Cardiac septum (tissue), 1 donor: ENCODE results near the gene SRGN. TPM values are rescaled to one million over a fixed set of nuclear protein-coding genes. Genes with fewer than 3 reads are reported as not detected.
"Not testable (repeated sequence)": the region's sequence is repeated elsewhere in the genome, so short reads cannot be mapped to it uniquely, and the experiment has no call there.

Source experiments
- DNase-seq: peaks from one replicate; pipeline ENCODE4 v3.0.0-alpha.2; 2020; ENCODE audit warnings: low spot score
- intact Hi-C: fragments of 100-400 bp; cut with DNase I; formaldehyde crosslinking; loops from one replicate; pipeline ENCODE4 v1.14.0; 2022
- total RNA-seq: library from RNA; stranded (reverse); fragmentation: NEBNext Ultra II Directional; extraction: Animal tissue kit (Norgen Biotek cat#: 25700); gene quantifications from one replicate; pipeline ENCODE4 v1.2.1, GENCODE V29; 2021
- donor health status: DM: no; HTN: no; CAD: no.

The SRGN gene
- total RNA-seq, 1 donor from 2014 or later = 52.1 TPM

DNA sequence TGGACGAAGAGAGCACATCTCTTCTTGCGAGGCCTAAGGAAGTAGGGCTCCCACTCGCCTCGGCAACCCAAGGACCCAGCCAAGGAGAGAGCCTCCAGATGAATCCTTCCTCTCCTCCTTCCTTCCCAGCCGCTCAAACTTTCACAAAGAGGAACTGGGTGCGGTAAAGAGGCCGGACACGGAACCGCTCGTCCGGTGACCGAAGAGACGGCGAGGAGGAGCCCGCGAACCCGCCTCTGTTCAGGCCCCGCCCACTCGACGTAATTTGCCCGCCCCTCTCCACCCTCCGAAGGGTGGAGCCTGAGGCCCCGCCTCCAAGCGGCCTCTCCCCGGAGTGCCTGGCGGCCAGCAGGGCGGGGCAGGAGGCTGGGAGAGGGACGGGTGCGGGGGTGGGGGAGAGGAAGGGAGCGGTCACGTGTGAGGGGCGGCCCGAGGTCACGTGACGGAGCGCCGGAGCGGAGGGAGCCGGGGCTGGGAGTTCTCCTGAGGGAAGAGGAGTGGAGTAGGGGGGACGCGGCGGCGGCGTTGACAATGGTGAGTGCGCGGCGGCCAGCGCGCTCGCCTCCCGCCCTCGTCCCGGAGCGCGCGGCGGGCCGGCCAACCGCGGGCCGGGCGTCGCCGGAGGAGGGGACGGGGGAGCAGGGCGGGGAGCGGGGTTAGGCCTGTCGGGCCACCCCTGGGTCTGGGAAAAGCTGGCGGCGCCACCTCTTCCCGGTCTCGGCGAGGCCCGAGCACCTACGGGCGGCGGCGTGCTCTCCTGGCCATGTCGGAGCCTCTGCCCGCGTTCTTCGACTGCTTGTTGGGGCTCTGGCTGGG, 36.1 kb downstream of the SRGN start, which contains the start of gene VPS26A:
Gene VPS26A, plus strand, starts transcription at position 432 of the 816 bp plus-strand sequence. Its CDS starts 100 bp downstream, at position 532.
- intact Hi-C loops = loop anchor here (5.0 kb wide), 1 partner anchor 53 kb away; no protein-coding TSS in a partner anchor
- peak; percentile 100 for DNase-seq

DNA sequence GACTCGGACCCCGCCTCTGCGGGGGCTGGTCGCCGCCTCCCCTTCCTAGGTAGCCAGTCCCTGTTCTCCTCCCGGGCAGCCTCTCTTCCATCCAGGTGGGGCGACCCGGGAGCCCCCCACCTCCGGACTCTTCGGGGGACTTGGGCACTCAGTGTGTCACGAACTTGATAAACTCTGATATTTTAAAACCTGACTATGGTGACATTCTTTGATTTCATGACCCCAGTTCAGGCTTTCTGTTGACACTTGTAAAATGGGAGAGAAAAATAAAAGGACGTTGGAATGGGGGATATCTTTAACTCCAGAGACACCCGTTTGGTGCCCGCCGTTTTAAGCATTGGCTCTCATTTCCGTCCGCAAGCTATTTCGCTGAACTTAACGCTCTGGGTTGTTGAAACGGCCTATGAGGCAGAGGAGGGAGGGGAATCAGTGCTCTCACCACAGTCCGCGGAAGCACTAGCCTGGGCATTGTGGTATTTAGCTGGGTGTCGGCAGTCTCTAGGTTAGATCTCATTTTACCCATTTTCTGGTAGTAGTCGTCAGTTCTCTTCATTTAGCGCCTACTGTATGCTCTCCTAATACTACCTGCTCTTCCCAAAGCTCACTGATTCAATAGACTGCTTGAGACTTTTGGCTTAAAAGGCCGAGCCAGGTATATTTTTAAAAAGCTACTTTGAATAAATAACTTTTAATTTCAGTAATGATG, 36.8 kb downstream of the SRGN start:
- intact Hi-C loops = loop anchor here (5.0 kb wide), 1 partner anchor 53 kb away; no protein-coding TSS in a partner anchor
- DNase-seq = no peak

DNA sequence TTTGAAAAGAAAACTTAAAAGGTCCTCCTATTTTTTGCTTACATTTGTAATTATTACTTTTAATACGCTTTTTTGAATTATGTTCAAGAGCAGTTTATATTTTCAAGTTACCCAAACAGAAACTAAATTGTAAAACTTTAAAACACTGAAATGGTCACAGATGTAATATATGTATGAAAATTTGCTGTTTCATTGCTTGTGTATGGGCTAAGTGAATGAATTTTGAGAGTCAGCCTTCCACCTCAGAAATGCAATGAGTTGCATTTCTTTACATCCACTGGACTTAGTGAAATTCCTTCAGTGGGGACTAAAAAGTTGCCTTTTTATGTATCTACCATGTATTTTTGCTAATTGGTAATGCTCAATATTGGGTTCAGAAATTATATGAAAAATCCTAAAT, 37.7 kb downstream of the SRGN start:
- no peak for DNase-seq
- intact Hi-C loops = no loop called here

DNA sequence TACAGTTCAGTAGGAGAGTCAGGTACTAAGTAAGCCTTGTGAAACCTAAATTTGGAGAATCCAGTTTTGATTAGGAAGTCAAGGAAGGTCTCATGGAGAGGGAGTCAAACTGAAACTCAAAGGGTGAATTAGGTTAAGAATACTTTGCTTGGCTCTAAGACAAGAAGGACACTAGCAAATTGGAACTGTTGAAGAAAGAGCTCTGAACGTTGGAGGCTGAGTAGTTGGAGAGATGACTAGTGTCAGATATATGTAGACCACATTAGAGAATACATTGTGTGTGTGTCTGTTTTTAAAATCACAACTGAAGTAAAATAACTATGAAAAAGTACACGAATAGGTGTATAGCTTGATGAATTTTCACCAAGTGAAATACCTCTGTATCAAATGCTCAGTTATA, 42.3 kb downstream of the SRGN start:
- no peak for DNase-seq
- intact Hi-C loops = no loop called here

DNA sequence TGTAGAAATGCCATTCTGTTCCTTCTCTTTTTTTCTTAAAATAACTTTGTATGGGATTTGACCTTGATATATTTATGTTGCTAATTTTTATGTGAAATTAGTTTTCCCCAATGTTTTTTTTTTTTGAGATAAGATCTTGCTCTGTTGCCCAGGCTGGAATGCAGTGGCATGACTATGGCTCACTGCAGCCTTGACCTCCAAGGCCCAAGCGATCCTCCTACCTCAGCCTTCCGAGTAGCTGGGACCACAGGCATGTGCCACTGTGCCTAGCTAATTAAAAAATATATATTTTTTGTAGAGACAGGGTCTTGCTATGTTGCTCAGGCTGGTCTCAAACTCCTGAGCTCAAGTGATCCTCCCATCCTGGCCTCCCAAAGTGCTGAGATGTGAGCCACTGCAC, 52.1 kb downstream of the SRGN start:
- no peak for DNase-seq
- intact Hi-C loops = no loop called here

DNA sequence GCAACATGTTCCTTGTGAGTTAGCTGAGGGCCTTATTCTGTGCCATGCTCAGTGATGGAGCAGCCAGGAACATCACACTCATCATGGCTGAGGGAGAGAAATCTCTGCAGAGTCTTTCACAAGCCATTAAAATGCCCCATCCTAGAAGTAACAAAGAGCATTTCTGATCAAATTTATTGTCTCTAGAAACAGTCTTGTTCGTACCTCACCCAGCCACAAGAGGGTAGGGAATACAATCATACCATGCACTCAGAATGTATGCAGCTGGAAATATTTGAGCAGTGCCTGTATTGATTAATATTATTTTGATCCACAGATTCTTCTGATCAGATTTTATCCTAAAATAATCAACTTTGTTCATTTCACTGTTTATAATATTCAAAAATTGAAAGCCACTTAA, 53.4 kb downstream of the SRGN start:
- intact Hi-C loops = no loop called here
- DNase-seq = no peak

DNA sequence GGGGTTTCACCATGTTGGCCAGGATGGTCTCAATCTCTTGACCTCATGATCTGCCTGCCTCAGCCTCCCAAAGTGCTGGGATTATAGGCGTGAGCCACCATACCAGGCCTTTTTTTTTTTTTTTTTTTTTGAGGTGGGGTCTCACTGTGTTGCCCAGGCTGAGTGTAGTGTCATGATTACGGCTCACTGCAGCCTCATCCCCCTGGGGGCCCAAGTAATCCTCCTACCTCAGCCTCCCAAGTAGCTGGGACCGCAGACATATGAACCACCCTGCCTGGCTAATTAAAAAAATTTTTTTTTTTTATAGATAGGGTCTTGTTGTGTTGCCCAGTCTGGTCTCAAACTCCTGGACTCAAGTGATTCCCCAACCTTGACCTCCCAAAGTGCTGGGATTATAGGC, 54.2 kb downstream of the SRGN start:
- intact Hi-C loops = not testable (repeated sequence)

DNA sequence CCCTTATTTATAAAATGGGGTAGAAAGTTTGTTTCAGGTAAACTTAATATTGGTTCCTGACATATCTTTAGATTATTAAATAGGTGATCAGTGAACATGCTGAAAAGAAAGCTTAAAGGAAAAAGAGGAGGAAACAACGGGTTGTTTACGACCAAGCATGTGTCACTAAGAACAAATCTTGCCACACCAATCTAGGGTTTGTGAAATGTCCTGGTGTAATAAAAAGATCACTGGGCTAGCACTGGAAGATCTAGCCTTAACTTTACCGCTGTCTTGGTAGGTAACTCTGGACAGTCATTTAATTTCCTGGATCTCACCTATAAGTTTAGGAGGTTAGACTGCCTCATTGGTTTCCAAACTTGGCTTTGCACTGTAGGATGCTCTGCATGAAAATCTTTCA, 55.1 kb downstream of the SRGN start:
- intact Hi-C loops = no loop called here
- no peak for DNase-seq

More for the DNA sequence above, 54.2 kb downstream of the SRGN start:
- DNase-seq = not testable (repeated sequence)

DNA sequence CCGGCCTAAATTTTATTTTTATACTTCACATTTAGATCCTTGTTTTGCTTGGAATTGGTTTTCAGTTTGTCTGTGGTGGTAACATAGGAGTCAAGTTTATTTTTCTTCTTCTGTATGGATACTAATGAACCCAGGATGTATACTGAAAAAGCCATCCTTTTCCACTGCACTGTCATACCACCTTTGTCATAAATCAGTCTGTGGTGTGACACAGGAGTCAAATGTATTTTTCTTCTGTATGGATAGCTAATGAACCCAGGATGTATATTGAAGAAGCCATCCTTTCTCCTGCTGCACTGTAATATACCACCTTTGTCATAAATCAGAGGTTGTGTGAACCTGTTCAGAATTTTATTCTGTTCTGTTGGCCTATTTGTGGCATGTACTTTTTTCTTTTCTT, 57.4 kb downstream of the SRGN start:
- intact Hi-C loops = no loop called here
- no peak for DNase-seq

DNA sequence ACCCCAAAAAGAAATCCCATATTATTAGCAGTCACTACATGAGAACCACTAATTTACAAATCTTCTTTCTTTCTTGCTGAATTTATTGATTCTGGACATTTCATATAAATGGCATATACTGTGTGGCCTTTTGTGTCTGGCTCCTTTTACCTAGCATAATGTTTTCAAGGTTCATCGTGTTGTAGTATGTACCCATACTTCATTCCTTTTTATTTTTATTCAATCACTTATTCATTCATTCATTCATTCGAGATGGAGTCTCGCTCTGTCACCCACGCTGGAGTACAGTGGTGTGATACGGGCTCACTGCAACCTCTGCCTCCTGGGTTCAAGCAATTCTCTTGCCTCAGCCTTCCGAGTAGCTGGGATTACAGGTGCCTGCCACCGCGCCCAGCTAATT, 58.0 kb downstream of the SRGN start:
- no peak for DNase-seq
- intact Hi-C loops = no loop called here

DNA sequence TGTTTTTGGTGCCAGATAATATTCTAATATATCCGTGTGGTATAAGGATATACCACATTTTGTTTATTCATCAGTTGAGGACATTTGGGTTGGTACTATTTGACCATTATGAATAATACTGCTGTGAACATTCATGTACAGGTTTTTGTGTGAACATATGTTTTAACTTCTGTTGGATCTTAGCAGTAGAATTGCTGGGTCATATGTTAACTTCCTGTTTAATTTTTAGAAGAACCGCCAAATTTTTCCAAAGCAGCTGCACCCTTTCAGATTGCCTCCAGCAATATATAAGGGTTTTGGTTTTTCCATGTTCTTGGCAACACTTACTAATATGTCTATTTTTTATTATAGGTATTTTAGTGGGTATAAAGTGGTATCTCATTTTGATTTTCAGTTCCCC, 58.9 kb downstream of the SRGN start:
- intact Hi-C loops = no loop called here

DNA sequence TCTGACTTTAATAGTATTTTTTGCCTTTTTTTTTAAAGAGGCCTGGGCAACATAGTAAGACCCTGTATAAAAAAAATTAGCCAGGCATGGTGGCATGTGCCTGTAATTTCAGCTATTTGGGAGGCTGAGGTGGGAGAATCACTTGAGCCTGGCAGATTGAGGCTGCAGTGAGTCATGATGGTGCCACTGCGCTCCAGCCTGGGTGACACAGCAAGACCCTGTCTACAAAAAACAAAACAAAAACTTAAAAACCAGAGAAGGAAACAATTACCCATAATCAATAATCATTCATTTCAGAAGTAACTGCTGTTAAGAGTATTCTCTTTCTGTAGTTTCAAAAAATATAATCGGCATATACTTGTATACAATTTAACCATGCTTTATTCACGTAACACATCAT, 64.1 kb downstream of the SRGN start:
- DNase-seq = no peak

More for the DNA sequence above, 58.9 kb downstream of the SRGN start:
- no peak for DNase-seq

DNA sequence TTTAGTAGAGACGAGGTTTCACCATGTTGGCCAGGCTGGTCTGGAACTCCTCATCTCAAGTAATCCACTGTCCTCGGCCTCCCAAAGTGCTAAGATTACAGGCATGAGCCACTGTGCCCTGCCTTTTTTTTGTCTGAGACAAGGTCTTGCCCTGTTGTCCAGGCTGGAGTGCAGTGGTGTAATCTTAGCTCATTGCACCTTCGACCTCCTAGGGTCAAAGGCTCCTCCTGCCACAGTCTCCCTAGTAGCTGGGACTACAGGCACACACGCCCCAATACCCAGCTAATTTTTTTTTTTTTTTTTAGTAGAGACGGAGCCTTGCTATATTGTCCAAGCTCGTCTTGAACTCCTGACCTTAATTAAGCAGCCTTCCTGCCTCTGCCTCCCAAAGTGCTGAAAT, 65.3 kb downstream of the SRGN start:
- intact Hi-C loops = no loop called here
- DNase-seq = no peak

More for the DNA sequence above, 64.1 kb downstream of the SRGN start:
- intact Hi-C loops = no loop called here

Other genes starting within 250 kb of the SRGN start
- 26.7 TPM for gene DDX50, start 186.8 kb upstream of the SRGN start, total RNA-seq
- gene DDX21, start 131.9 kb upstream of the SRGN start, total RNA-seq = 31.0 TPM
- 54.9 TPM for gene KIFBP, start 99.3 kb upstream of the SRGN start, total RNA-seq
- gene VPS26A, start 36.1 kb downstream of the SRGN start, total RNA-seq = 31.7 TPM
- gene SUPV3L1, start 92.1 kb downstream of the SRGN start, total RNA-seq = 30.0 TPM
- not detected for gene HKDC1, start 132.2 kb downstream of the SRGN start, total RNA-seq
- 315 TPM for gene HK1, start 190.4 kb downstream of the SRGN start, total RNA-seq